Spleen (tissue), 11 donors: ENCODE data around the gene NDUFV2. TPM values are rescaled to one million over a fixed set of nuclear protein-coding genes. Genes with fewer than 3 reads are reported as not detected.

Experiments used
- DNase-seq: peaks from one replicate; pipeline ENCODE4 v3.0.0-alpha.2; 2020
- H3K27ac ChIP-seq, 8 donors: fragments of 200-600 bp; sonication (generic) in 7 of 8; 1 replicate in 4 of 8; 2 replicates in 4 of 8; pipeline versions ENCODE4 v1.5.0 to v1.8.0; 2016 to 2021; ENCODE audit warnings: inconsistent platforms in 4 of 8, mild to moderate bottlenecking in 4 of 8, moderate library complexity in 1 of 8
- H3K27me3 ChIP-seq, 7 donors: fragments of 200-600 bp; sonication (generic) in 6 of 7; replicated peaks in 1 of 7; 1 replicate in 4 of 7; 2 replicates in 3 of 7; pipeline versions ENCODE4 v1.5.0 to v1.8.0; 2016 to 2021; ENCODE audit warnings: inconsistent platforms in 3 of 7, mild to moderate bottlenecking in 1 of 7
- H3K36me3 ChIP-seq, 6 donors: fragments of 200-600 bp; sonication (generic) in 5 of 6; 1 replicate in 4 of 6; 2 replicates in 2 of 6; pipeline versions ENCODE4 v1.5.0 to v1.8.0; 2016 to 2021; ENCODE audit warnings: inconsistent platforms in 2 of 6
- H3K4me1 ChIP-seq, 6 donors: fragments of 200-600 bp; sonication (generic) in 5 of 6; 1 replicate in 3 of 6; 2 replicates in 3 of 6; pipeline versions ENCODE4 v1.5.0 to v1.8.0; 2016 to 2021; ENCODE audit warnings: inconsistent platforms in 3 of 6
- H3K4me3 ChIP-seq, 8 donors: fragments of 200-600 bp; sonication (generic) in 7 of 8; 1 replicate in 4 of 8; 2 replicates in 4 of 8; pipeline versions ENCODE4 v1.5.0 to v1.8.0; 2016 to 2021; ENCODE audit warnings: inconsistent platforms in 4 of 8, mild to moderate bottlenecking in 4 of 8, moderate library complexity in 2 of 8
- H3K9me3 ChIP-seq, 8 donors: fragments of 200-600 bp; sonication (generic) in 7 of 8; 1 replicate in 4 of 8; 2 replicates in 4 of 8; pipeline versions ENCODE4 v1.5.0 to v1.8.0; 2016 to 2021; ENCODE audit warnings: inconsistent platforms in 4 of 8
- POLR2A ChIP-seq, 3 donors: fragments of 450-650 bp; IDR thresholded peaks; one replicate each; pipeline ENCODE4 v1.5.1; 2017; ENCODE audit warnings: antibody characterized with exemption in 3 of 3, mild to moderate bottlenecking in 1 of 3
- POLR2AphosphoS5 ChIP-seq, 3 donors: sonication (generic); formaldehyde crosslinking; IDR thresholded peaks; one replicate each; pipeline ENCODE4 v1.5.1; 2017; ENCODE audit warnings: antibody characterized with exemption in 3 of 3
- WGBS, 5 donors: extraction: QIAGEN DNeasy Blood & Tissue Kit in 3 of 5; methylation state at CpG; one replicate each; pipeline versions ENCODE4 v1.1.5 to v1.1.7; 2013 to 2018; 5-methylcytosine and 5-hydroxymethylcytosine counted together
- intact Hi-C: fragments of 100-400 bp; cut with DNase I; formaldehyde crosslinking; loops from one replicate; pipeline ENCODE4 v1.15.0; 2023; ENCODE audit warnings: low total_unique reads
- polyA plus RNA-seq, 3 donors: library from polyadenylated mRNA; stranded (reverse); fragments of 200-250 nt; gene quantifications; one replicate each; pipeline ENCODE4 v1.2.1, GENCODE V29; 2013
- total RNA-seq, 7 donors: library from RNA; depleted of rRNA in 3 of 7; stranded (reverse); fragments of >200 nt in 3 of 7; fragmentation: NEBNext Ultra II Directional in 4 of 7; extraction: Animal tissue kit (Norgen Biotek cat#: 25700) in 4 of 7; gene quantifications; one replicate each; pipeline versions ENCODE4 v1.1.0 to v1.2.1, GENCODE V29; 2016 to 2021
- TF ChIP-seq, protein P1 (sequence below), 11 experiments: fragments of 200-600 bp in 7 of 11; fragments of 450-650 bp in 4 of 11; sonication (generic) in 4 of 11; IDR thresholded peaks in 8 of 11; conservative IDR thresholded peaks in 3 of 11; 1 replicate in 7 of 11; 2 replicates in 4 of 11; pipeline versions ENCODE4 v1.4.0 to v1.8.0; 2016 to 2021; ENCODE audit warnings: antibody characterized with exemption in 11 of 11, inconsistent platforms in 4 of 11, mild to moderate bottlenecking in 1 of 11
- donor health status: healthy with polysubstance abuse.
- donor health status: DM: no; HTN: no; CAD: no; lungs with moderate emphysema.
- donor health status: DM: no; HTN: no; CAD: no.
- donor health status: Bipolar disorder and iron deficiency.
- donor health status: healthy.
- donor health status: DM: no; HTN: no; CAD: no.
- donor health status: DM: yes; HTN: yes; CAD: no.

Gene NDUFV2
- total and polyA plus RNA-seq, 10 donors = 89.8 to 175 (median 101) TPM

DNA sequence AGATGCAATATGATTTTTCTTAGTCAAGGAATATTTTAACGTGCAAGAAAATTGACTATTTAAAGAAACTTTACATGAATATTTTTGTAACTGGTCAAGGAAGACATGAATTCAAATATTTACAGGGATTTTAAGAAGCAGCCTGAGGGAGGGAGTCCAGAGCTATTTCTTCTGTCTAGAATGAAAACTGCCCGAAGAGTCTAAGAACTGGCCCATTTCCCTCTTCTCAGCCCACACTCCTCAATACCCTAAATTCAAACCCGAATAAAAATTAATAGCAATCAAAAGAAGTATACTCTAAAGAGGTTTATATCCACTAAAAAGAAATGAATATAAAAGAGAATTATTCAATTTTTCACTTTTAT, 6.5 kb upstream of the NDUFV2 start:
- H3K27me3 ChIP-seq = no peaks in the 10 kb centered on the region
- TF ChIP-seq, protein P1, sequence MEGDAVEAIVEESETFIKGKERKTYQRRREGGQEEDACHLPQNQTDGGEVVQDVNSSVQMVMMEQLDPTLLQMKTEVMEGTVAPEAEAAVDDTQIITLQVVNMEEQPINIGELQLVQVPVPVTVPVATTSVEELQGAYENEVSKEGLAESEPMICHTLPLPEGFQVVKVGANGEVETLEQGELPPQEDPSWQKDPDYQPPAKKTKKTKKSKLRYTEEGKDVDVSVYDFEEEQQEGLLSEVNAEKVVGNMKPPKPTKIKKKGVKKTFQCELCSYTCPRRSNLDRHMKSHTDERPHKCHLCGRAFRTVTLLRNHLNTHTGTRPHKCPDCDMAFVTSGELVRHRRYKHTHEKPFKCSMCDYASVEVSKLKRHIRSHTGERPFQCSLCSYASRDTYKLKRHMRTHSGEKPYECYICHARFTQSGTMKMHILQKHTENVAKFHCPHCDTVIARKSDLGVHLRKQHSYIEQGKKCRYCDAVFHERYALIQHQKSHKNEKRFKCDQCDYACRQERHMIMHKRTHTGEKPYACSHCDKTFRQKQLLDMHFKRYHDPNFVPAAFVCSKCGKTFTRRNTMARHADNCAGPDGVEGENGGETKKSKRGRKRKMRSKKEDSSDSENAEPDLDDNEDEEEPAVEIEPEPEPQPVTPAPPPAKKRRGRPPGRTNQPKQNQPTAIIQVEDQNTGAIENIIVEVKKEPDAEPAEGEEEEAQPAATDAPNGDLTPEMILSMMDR (IDR thresholded peaks at IDR 0.05 in 8 of 11, conservative IDR thresholded peaks at IDR 0.05 in 3 of 11) = no peak
- TF ChIP-seq POLR2AphosphoS5 (IDR thresholded peaks at IDR 0.05) (no peak), POLR2A (IDR thresholded peaks at IDR 0.05) (no peak)
- intact Hi-C loops = no loop called here
- DNase-seq = no peak
- no peaks in the 10 kb centered on the region for H3K36me3 ChIP-seq
- H3K27ac ChIP-seq = peak overlapping the region in 5 of 8 donors; percentile 37 to 75 (median 71)
- peaks cover 0 to 45% (median 15%) of the 10 kb centered on the region in 6 donors for H3K4me1 ChIP-seq
- H3K4me3 ChIP-seq = no peak overlapping the region
- H3K9me3 ChIP-seq = no peaks in the 10 kb centered on the region
- 71 to 82% (median 76%) methylated on average over 3 of the region's 3 CpGs for WGBS, 5 donors

DNA sequence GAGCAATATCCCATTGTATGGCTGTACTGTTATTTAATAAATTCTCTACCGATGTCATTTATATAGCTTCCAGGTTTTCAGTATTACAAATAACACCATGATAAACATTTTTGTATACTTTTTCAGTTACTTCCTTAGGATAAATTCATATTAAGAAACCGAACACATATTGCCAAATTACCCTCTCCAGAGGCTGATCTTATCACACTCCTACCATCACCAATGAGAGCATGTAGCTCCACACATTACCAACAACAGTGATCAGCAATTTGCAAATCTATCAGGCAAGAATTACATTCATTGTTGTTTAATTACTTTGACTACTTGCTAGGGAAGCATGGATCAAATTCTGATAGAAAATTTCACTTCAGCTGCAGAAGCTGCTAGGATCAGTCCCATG, 5.8 kb upstream of the NDUFV2 start:
- TF ChIP-seq POLR2AphosphoS5 (IDR thresholded peaks at IDR 0.05) = no peak
- TF ChIP-seq POLR2A (IDR thresholded peaks at IDR 0.05) = no peak
- TF ChIP-seq, protein P1 (IDR thresholded peaks at IDR 0.05 in 8 of 11, conservative IDR thresholded peaks at IDR 0.05 in 3 of 11) = no peak
- intact Hi-C loops = no loop called here
- 60 to 93% (median 81%) methylated on average over 2 of the region's 2 CpGs for WGBS, 5 donors
- H3K27me3 ChIP-seq = no peaks in the 10 kb centered on the region
- no peaks in the 10 kb centered on the region for H3K36me3 ChIP-seq
- H3K4me3 ChIP-seq = no peak overlapping the region
- DNase-seq = no peak
- no peak overlapping the region for H3K27ac ChIP-seq
- H3K9me3 ChIP-seq = no peaks in the 10 kb centered on the region
- peaks cover 6 to 51% (median 21%) of the 10 kb centered on the region in 6 donors for H3K4me1 ChIP-seq

GRCh38 chr18:9097349-9097748, 5.2 kb upstream of the NDUFV2 start:
- intact Hi-C loops = no loop called here

GRCh38 chr18:9100796-9101195, 1.7 kb upstream of the NDUFV2 start:
- TF ChIP-seq, protein P1 (IDR thresholded peaks at IDR 0.05 in 8 of 11, conservative IDR thresholded peaks at IDR 0.05 in 3 of 11) = no peak
- no peak for TF ChIP-seq POLR2AphosphoS5 (IDR thresholded peaks at IDR 0.05)
- no peak for TF ChIP-seq POLR2A (IDR thresholded peaks at IDR 0.05)
- peak overlapping the region in 3 of 8 donors; percentile 95 to 97 (median 97) for H3K27ac ChIP-seq
- intact Hi-C loops = loop anchor here (5.0 kb wide), 1 partner anchor 37 kb away; the partner anchor contains the start of gene ANKRD12

More at GRCh38 chr18:9097349-9097748, 5.2 kb upstream of the NDUFV2 start:
- H3K36me3 ChIP-seq = no peaks in the 10 kb centered on the region
- TF ChIP-seq, protein P1 (IDR thresholded peaks at IDR 0.05 in 8 of 11, conservative IDR thresholded peaks at IDR 0.05 in 3 of 11) = no peak
- TF ChIP-seq POLR2AphosphoS5 (IDR thresholded peaks at IDR 0.05) (no peak), POLR2A (IDR thresholded peaks at IDR 0.05) (no peak)
- H3K4me3 ChIP-seq = no peak overlapping the region
- H3K27me3 ChIP-seq = no peaks in the 10 kb centered on the region
- no peak overlapping the region for H3K27ac ChIP-seq
- WGBS, 5 donors = 75 to 98% (median 89%) methylated on average over 2 of the region's 2 CpGs
- H3K4me1 ChIP-seq = peaks cover 6 to 50% (median 23%) of the 10 kb centered on the region in 6 donors
- no peaks in the 10 kb centered on the region for H3K9me3 ChIP-seq
- no peak for DNase-seq

More at GRCh38 chr18:9100796-9101195, 1.7 kb upstream of the NDUFV2 start:
- Histone ChIP-seq H3K4me1 (peaks cover 24 to 52% (median 36%) of the 10 kb centered on the region in 6 donors), H3K36me3 (no peaks in the 10 kb centered on the region), H3K9me3 (no peaks in the 10 kb centered on the region), H3K27me3 (no peaks in the 10 kb centered on the region), H3K4me3 (no peak overlapping the region)
- no peak for DNase-seq
- WGBS, 5 donors = 92 to 96% (median 94%) methylated on average over 3 of the region's 3 CpGs
